Lower lobe of right lung (tissue), 2 donors: ENCODE measurements around the gene SLC25A29. TPM values are rescaled to one million over a fixed set of nuclear protein-coding genes. Genes with fewer than 3 reads are reported as not detected.
A peak's percentile ranks its signal among the peaks of the same experiment; 100 is the strongest.
"Not testable (repeated sequence)": the region's sequence is repeated elsewhere in the genome, so short reads cannot be mapped to it uniquely, and the experiment has no call there.

Experiments
- ATAC-seq, 2 donors: fragments of 200-7000 bp; cut with Tn5 transposase; one replicate each; pipeline ENCODE4 v1.9.1; 2020 to 2022; ENCODE audit warnings: mild to moderate bottlenecking in 2 of 2, moderate library complexity in 2 of 2
- DNase-seq: peaks from one replicate; pipeline ENCODE4 v3.0.0-alpha.2; 2020
- H3K27ac ChIP-seq: fragments of 200-600 bp; one replicate; pipeline ENCODE4 v1.8.0; 2022
- H3K27me3 ChIP-seq: fragments of 200-600 bp; one replicate; pipeline ENCODE4 v1.8.0; 2022; ENCODE audit warnings: low read depth
- H3K36me3 ChIP-seq: fragments of 200-600 bp; one replicate; pipeline ENCODE4 v1.8.0; 2022; ENCODE audit warnings: mild to moderate bottlenecking
- H3K4me1 ChIP-seq: fragments of 200-600 bp; one replicate; pipeline ENCODE4 v1.8.0; 2022
- H3K4me3 ChIP-seq: fragments of 200-600 bp; one replicate; pipeline ENCODE4 v1.8.0; 2022; ENCODE audit warnings: mild to moderate bottlenecking
- H3K9me3 ChIP-seq: fragments of 200-600 bp; one replicate; pipeline ENCODE4 v1.8.0; 2022
- CTCF ChIP-seq: fragments of 200-600 bp; IDR thresholded peaks from one replicate; pipeline ENCODE4 v1.8.0; 2022; ENCODE audit warnings: antibody characterized with exemption, mild to moderate bottlenecking
- intact Hi-C: fragments of 100-400 bp; cut with DNase I; formaldehyde crosslinking; loops from one replicate; pipeline ENCODE4 v1.11.0; 2022
- total RNA-seq: library from RNA; stranded (reverse); fragmentation: NEBNext Ultra II Directional; extraction: Animal tissue kit (Norgen Biotek cat#: 25700); gene quantifications from one replicate; pipeline ENCODE4 v1.2.1, GENCODE V29; 2021
- donor health status: DM: no; HTN: yes; CAD: no; lungs with severe emphysema.

The SLC25A29 gene
- total RNA-seq, 1 donor from 2014 or later = 76.0 TPM

- intact Hi-C loops = no loop called here
- ATAC-seq (peak; percentile 3 to 31), DNase-seq (no peak)
- Histone ChIP-seq H3K4me3 (no peak overlapping the region), H3K9me3 (no peaks in the 10 kb centered on the region), H3K27ac (no peak overlapping the region), H3K4me1 (peaks cover 44% of the 10 kb centered on the region), H3K36me3 (no peaks in the 10 kb centered on the region), H3K27me3 (no peaks in the 10 kb centered on the region)
- TF ChIP-seq CTCF = no peak
These were observed 6.7 kb upstream of the SLC25A29 start for GRCh38 chr14:100312877-100313400.

- H3K27me3 ChIP-seq, H3K36me3 ChIP-seq, DNase-seq, intact Hi-C loops, H3K4me3 ChIP-seq, H3K27ac ChIP-seq, H3K9me3 ChIP-seq, ATAC-seq: not testable (repeated sequence)
- peaks cover 44% of the 10 kb centered on the region for H3K4me1 ChIP-seq
These were observed 6.0 kb upstream of the SLC25A29 start for GRCh38 chr14:100312110-100312876.

GRCh38 chr14:100309028-100309737, 2.9 kb upstream of the SLC25A29 start:
- Histone ChIP-seq H3K9me3 (no peaks in the 10 kb centered on the region), H3K27me3 (no peaks in the 10 kb centered on the region), H3K36me3 (no peaks in the 10 kb centered on the region), H3K27ac (peak overlapping the region; percentile 51), H3K4me3 (no peak overlapping the region), H3K4me1 (peaks cover 55% of the 10 kb centered on the region)
- no peak for TF ChIP-seq CTCF
- ATAC-seq (no peak), DNase-seq (no peak)
- intact Hi-C loops = no loop called here

GRCh38 chr14:100308427-100308792, 2.2 kb upstream of the SLC25A29 start:
- H3K4me3 ChIP-seq, ATAC-seq, H3K36me3 ChIP-seq, H3K27ac ChIP-seq, H3K9me3 ChIP-seq, H3K27me3 ChIP-seq, DNase-seq, intact Hi-C loops: not testable (repeated sequence)
- peaks cover 60% of the 10 kb centered on the region for H3K4me1 ChIP-seq

GRCh38 chr14:100307766-100308426, 1.7 kb upstream of the SLC25A29 start:
- peaks cover 60% of the 10 kb centered on the region for H3K4me1 ChIP-seq
- DNase-seq (no peak), ATAC-seq (no peak)
- H3K27ac ChIP-seq = peak overlapping the region; percentile 95
- intact Hi-C loops = no loop called here
- peak overlapping the region; percentile 94 for H3K4me3 ChIP-seq
- no peaks in the 10 kb centered on the region for H3K9me3 ChIP-seq
- TF ChIP-seq CTCF = no peak
- no peaks in the 10 kb centered on the region for H3K36me3 ChIP-seq
- no peaks in the 10 kb centered on the region for H3K27me3 ChIP-seq

- Histone ChIP-seq H3K4me3 (peak overlapping the region; percentile 94), H3K27ac (peak overlapping the region; percentile 95), H3K36me3 (no peaks in the 10 kb centered on the region), H3K27me3 (no peaks in the 10 kb centered on the region), H3K9me3 (no peaks in the 10 kb centered on the region), H3K4me1 (peaks cover 59% of the 10 kb centered on the region)
- no peak for TF ChIP-seq CTCF
- intact Hi-C loops = no loop called here
- ATAC-seq (peak; percentile 20 to 23), DNase-seq (peak; percentile 63)
These were observed 938 bp upstream of the SLC25A29 start for GRCh38 chr14:100306998-100307765.
